ENCODE results near the gene RABL6.
A peak's percentile ranks its signal among the peaks of the same experiment; 100 is the strongest.

Gene RABL6

GRCh38 chr9:136840877-136841645, 33.3 kb downstream of the RABL6 start (continued):
- TF ChIP-seq ZNF449 (tag by site-specific recombination; IDR thresholded peaks at IDR 0.05) (peak; percentile 60), EGR2 (tag by site-specific recombination; IDR thresholded peaks at IDR 0.05; ENCODE audit: low read depth) (peak; percentile 91), ZNF10 (tag by site-specific recombination; IDR thresholded peaks at IDR 0.05) (peak; percentile 81), ZNF324 (tag by site-specific recombination; IDR thresholded peaks at IDR 0.05) (no peak), WT1 (tag by site-specific recombination; IDR thresholded peaks at IDR 0.05) (peak; percentile 54; the same call in 1 of the 2 replicates), ZBTB11 (tag by site-specific recombination; conservative IDR thresholded peaks at IDR 0.05; ENCODE audit: low read depth) (no peak), ZNF341 (tag by site-specific recombination; IDR thresholded peaks at IDR 0.05; ENCODE audit: low read depth) (peak; percentile 76), ZNF621 (tag by site-specific recombination; IDR thresholded peaks at IDR 0.05) (no peak), ZNF311 (tag by site-specific recombination; IDR thresholded peaks at IDR 0.05; ENCODE audit: borderline replicate concordance) (no peak), ZNF626 (tag by site-specific recombination; IDR thresholded peaks at IDR 0.05) (no peak), GLIS2 (tag by site-specific recombination; IDR thresholded peaks at IDR 0.05) (peak; percentile 97), ZNF132 (tag by site-specific recombination; IDR thresholded peaks at IDR 0.05; ENCODE audit: borderline replicate concordance) (no peak), ZBTB17 (tag by site-specific recombination; IDR thresholded peaks at IDR 0.05) (peak; percentile 51; the same call in 1 of the 2 replicates), REPIN1 (tag by site-specific recombination; IDR thresholded peaks at IDR 0.05; ENCODE audit: low read depth) (no peak), ZFP37 (tag by site-specific recombination; IDR thresholded peaks at IDR 0.05) (0 out of 2 replicates have a peak, but pooled peaks have one; percentile 0), HIC1 (tag by site-specific recombination; IDR thresholded peaks at IDR 0.05) (0 out of 2 replicates have a peak, but pooled peaks have one; percentile 50), PATZ1 (tag by site-specific recombination; IDR thresholded peaks at IDR 0.05) (peak; percentile 91), BCL11A (tag by site-specific recombination; IDR thresholded peaks at IDR 0.05; ENCODE audit: low read depth) (peak; percentile 45; the same call in 1 of the 2 replicates), KLF10 (tag by site-specific recombination; IDR thresholded peaks at IDR 0.05) (peak; percentile 84), ZNF398 (tag by site-specific recombination; IDR thresholded peaks at IDR 0.05) (peak; percentile 58; the same call in 1 of the 2 replicates), ZNF423 (tag by site-specific recombination; IDR thresholded peaks at IDR 0.05) (peak; percentile 41; the same call in 1 of the 2 replicates), KLF1 (tag by site-specific recombination; IDR thresholded peaks at IDR 0.05) (peak; percentile 35; the same call in 1 of the 2 replicates), PBX3 (CRISPR knock-in tag; IDR thresholded peaks at IDR 0.05) (peak; percentile 26; the same call in 1 of the 2 replicates), GLIS1 (tag by site-specific recombination; IDR thresholded peaks at IDR 0.05) (peak; percentile 97), ZNF366 (tag by site-specific recombination; conservative IDR thresholded peaks at IDR 0.05) (peak; percentile 62), ZNF335 (tag by site-specific recombination; conservative IDR thresholded peaks at IDR 0.05) (peak; percentile 88), ZNF600 (tag by site-specific recombination; IDR thresholded peaks at IDR 0.05) (peak; percentile 79)
